Spinal cord (tissue), 10 donors: ENCODE results near the gene SMIM7. TPM values are rescaled to one million over a fixed set of nuclear protein-coding genes. Genes with fewer than 3 reads are reported as not detected.

ENCODE experiments used
- DNase-seq, 6 donors: peaks; one replicate each; pipeline versions ENCODE4 v3.0.0 to v3.0.0-alpha.2; 2013 to 2015; ENCODE audit warnings: low spot score in 6 of 6, low read depth in 4 of 6
- H3K27ac ChIP-seq: one replicate; pipeline ENCODE4 v1.5.1; 2013; ENCODE audit warnings: low read depth, low read length, control low read depth
- H3K27me3 ChIP-seq: one replicate; pipeline ENCODE4 v1.6.1; 2013; ENCODE audit warnings: low read length; ENCODE audit not compliant: control insufficient read depth, insufficient read depth
- H3K36me3 ChIP-seq: one replicate; pipeline ENCODE4 v1.6.1; 2013; ENCODE audit warnings: low read length; ENCODE audit not compliant: control insufficient read depth, insufficient read depth
- H3K4me1 ChIP-seq: one replicate; pipeline ENCODE4 v1.6.1; 2013; ENCODE audit warnings: low read length; ENCODE audit not compliant: control insufficient read depth, insufficient read depth
- H3K4me3 ChIP-seq: one replicate; pipeline ENCODE4 v1.5.1; 2013; ENCODE audit warnings: low read depth, low read length, control low read depth
- H3K9me3 ChIP-seq: one replicate; pipeline ENCODE4 v1.6.1; 2013; ENCODE audit warnings: low read length; ENCODE audit not compliant: control insufficient read depth, insufficient read depth
- WGBS: methylation state at CpG from one replicate; pipeline ENCODE4 v1.1.5; 2013; ENCODE audit warnings: missing lambda C conversion rate; ENCODE audit not compliant: insufficient coverage; 5-methylcytosine and 5-hydroxymethylcytosine counted together
- polyA plus RNA-seq, 2 donors: library from polyadenylated mRNA; unstranded; fragments of 120-200 nt; gene quantifications; one replicate each; pipeline ENCODE4 v1.2.1, GENCODE V29; 2013; ENCODE audit not compliant: insufficient read length in 2 of 2
- total RNA-seq, 2 donors: library from RNA; depleted of rRNA in 1 of 2; stranded (reverse); fragments of 120-200 nt in 1 of 2; fragments of >200 nt in 1 of 2; gene quantifications; one replicate each; pipeline versions ENCODE4 v1.2.3 to v1.2.4, GENCODE V29; 2013 to 2014
- donor health status: healthy.

The SMIM7 gene
- total and polyA plus RNA-seq, 4 donors: 70.9 to 127 (median 104) TPM

DNA sequence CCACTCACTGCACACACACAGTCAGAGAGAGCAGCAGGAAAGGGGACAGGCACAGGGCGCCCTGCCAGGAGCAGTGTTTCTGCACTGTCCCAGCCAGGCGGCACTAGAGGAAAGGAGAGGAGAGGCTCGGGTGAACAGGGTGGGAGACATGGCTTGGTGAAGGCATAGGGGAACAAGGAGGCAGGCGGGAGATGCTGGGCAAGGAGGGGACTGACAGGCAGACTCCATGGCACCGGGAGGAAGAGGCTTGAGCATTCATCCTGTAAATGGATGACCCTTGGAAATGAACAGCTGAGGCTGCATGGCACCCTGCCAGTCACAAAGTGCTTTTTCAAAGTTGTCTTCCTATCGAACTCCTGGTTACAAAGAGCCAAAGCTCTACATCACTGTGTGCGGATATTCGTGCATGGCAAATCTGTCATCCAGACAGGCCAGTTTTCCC, 54.4 kb downstream of the SMIM7 start:
- Histone ChIP-seq H3K9me3 (no peaks in the 10 kb centered on the region), H3K4me3 (no peak overlapping the region), H3K27ac (peak overlapping the region; percentile 62), H3K27me3 (no peaks in the 10 kb centered on the region), H3K4me1 (peaks cover 31% of the 10 kb centered on the region), H3K36me3 (peaks cover 13% of the 10 kb centered on the region)
- WGBS: 30% methylated on average over 8 of the region's 8 CpGs
- DNase-seq: peak in 3 of 6 donors; percentile 50 to 84 (median 62)

DNA sequence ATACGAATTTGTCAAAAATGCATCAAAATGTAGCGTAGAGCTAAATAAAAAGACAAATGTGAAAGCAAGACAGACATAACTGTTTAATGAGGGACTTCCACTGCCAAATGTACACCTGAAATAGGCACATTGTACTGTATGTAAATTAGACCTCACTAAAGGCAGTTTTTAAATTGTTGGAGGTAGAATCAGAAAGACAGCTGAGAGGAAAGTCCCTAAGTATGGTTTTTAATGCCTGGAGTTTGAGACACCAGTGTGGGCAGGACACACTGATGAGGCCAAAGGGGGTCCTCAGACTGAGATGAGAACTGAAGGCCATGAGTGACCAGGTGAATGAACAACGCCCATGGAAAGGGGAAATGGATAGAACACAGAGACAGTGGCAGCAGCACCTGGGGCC, 54.8 kb downstream of the SMIM7 start:
- no peak for DNase-seq
- peaks cover 13% of the 10 kb centered on the region for H3K36me3 ChIP-seq
- no peaks in the 10 kb centered on the region for H3K27me3 ChIP-seq
- no peak overlapping the region for H3K27ac ChIP-seq
- H3K9me3 ChIP-seq: no peaks in the 10 kb centered on the region
- H3K4me1 ChIP-seq: peaks cover 35% of the 10 kb centered on the region
- WGBS: 90% methylated on average over 3 of the region's 3 CpGs
- no peak overlapping the region for H3K4me3 ChIP-seq

DNA sequence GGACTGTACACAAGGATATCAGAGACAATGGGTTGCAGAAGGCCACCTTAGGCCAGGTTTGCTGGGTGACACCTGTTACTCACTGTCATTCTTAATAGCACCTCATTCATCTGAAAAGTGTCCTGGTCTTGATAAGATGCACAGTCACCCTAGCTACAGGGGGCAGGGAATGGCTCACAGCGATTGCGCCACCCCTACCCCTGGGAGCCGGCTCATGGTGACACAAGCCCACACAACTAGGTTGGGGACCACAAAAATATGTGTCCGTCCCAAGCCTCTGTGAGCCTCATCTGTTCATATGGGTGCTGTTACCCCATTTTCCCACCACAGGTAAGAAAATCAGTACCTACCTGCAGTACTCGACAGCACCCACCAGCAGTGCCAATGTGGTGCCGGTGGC, 55.3 kb downstream of the SMIM7 start:
- 95% methylated on average over 4 of the region's 6 CpGs for WGBS
- H3K27ac ChIP-seq: no peak overlapping the region
- H3K4me3 ChIP-seq: no peak overlapping the region
- peaks cover 15% of the 10 kb centered on the region for H3K36me3 ChIP-seq
- peaks cover 40% of the 10 kb centered on the region for H3K4me1 ChIP-seq
- no peaks in the 10 kb centered on the region for H3K27me3 ChIP-seq
- no peaks in the 10 kb centered on the region for H3K9me3 ChIP-seq
- DNase-seq: no peak

DNA sequence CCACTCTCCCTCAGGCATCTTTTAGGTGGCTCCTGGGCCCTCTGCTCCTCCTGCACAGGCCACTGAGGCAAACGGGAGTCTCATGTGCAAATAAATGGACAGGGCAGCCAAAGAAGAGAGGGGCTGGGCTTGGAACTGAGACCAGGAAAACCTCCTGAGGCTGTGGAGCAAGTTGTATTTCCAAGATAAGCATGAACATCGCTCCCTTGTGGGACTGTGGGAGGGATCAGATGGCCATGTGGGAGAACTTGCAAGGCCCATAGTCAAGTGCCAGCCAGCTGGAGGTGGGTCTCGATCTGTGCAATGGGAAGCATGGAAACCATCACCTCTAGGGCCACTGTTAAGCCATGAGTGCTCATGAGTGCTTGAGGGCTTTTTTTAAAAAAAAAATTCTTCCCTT, 56.9 kb downstream of the SMIM7 start:
- Histone ChIP-seq H3K36me3 (peaks cover 15% of the 10 kb centered on the region), H3K9me3 (no peaks in the 10 kb centered on the region), H3K4me1 (peaks cover 56% of the 10 kb centered on the region), H3K4me3 (no peak overlapping the region), H3K27me3 (no peaks in the 10 kb centered on the region), H3K27ac (no peak overlapping the region)
- 79% methylated on average over 3 of the region's 3 CpGs for WGBS
- no peak for DNase-seq

DNA sequence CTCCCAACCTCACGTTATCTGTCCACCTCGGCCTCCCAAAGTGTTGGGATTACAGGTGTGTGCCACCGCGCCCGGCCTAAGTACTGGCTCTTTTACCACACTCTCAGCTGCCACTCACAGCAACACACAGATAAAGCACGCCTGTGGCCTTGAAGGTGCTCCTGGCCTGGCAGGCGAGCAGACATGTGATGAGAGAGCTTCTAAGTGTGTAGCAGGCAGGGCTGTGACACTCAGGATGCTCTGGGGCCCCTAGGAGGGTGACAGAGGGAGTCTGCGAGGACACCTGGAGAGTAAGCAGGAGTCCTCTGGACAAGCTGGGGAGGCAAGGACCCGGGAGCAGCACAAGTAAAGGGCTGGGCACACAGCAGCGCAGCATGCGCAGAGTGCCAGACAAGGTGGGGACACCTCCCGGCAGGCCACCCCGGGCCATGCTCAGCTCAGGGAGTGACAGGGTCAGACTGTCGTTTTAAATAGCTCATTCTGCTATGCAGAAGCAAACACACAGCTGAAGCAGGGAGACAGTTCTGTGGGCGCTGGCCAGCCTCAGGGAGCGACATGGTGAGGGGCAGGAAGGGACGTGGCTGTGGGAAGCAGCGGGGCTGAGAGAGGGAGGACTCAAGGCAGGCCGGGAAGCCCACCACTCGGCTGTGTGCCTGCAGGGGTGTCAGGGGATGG, 58.4 kb downstream of the SMIM7 start:
- 93% methylated on average over 14 of the region's 20 CpGs for WGBS
- Histone ChIP-seq H3K27ac (no peak overlapping the region), H3K36me3 (peaks cover 11% of the 10 kb centered on the region), H3K9me3 (no peaks in the 10 kb centered on the region), H3K4me3 (no peak overlapping the region), H3K4me1 (peaks cover 52% of the 10 kb centered on the region), H3K27me3 (no peaks in the 10 kb centered on the region)
- no peak for DNase-seq

- Histone ChIP-seq H3K9me3 (no peaks in the 10 kb centered on the region), H3K27me3 (no peaks in the 10 kb centered on the region), H3K36me3 (peaks cover 11% of the 10 kb centered on the region), H3K4me1 (peaks cover 48% of the 10 kb centered on the region), H3K4me3 (no peak overlapping the region), H3K27ac (no peak overlapping the region)
- WGBS: 100% methylated on average over 5 of the region's 5 CpGs
- DNase-seq: no peak
Observed at GRCh38 chr19:16600824-16601223, 59.1 kb downstream of the SMIM7 start.

DNA sequence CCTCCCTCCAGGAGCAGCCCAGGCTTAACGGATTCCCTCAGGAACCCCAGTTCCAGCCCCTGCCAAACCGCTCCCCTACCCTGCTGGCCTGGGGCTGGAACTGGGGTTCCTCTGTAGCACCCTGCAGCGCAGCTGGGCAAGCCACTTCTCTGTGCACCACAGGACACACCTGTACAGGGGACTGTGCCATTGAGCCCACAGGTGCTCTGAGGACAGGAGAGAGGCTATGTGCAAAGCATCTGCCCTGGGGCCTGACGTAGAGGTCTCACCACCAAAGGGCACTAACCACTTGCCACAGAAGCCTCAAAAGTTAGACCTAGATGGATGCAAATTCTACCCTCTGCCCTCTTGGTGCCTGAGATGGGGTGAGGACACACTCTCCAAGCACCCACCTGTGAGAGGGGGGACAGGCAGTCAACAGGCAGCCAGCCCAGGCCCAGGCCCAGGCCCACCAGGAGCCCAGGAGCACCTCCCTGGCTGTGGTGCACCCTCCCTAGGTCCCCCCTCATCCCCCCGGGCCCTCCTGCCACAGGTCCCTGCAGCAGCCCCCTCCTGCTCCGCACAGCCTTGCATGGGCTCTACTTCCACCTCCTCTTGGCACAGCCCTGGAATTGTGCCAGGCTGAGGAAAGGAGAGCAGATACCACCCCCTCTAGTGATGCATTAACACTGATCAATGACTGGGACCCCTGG, 60.1 kb downstream of the SMIM7 start:
- Histone ChIP-seq H3K36me3 (peaks cover 11% of the 10 kb centered on the region), H3K4me1 (peaks cover 40% of the 10 kb centered on the region), H3K9me3 (no peaks in the 10 kb centered on the region), H3K27ac (no peak overlapping the region), H3K27me3 (no peaks in the 10 kb centered on the region), H3K4me3 (no peak overlapping the region)
- no peak for DNase-seq
- WGBS: 64% methylated on average over 5 of the region's 6 CpGs

GRCh38 chr19:16598848-16599247, 61.1 kb downstream of the SMIM7 start:
- WGBS: no CpG with 5 or more reads among the region's 4 CpGs
- H3K36me3 ChIP-seq: peaks cover 11% of the 10 kb centered on the region
- peaks cover 38% of the 10 kb centered on the region for H3K4me1 ChIP-seq
- DNase-seq: no peak
- no peaks in the 10 kb centered on the region for H3K9me3 ChIP-seq
- H3K27me3 ChIP-seq: no peaks in the 10 kb centered on the region
- H3K4me3 ChIP-seq: no peak overlapping the region
- H3K27ac ChIP-seq: peak overlapping the region; percentile 26

DNA sequence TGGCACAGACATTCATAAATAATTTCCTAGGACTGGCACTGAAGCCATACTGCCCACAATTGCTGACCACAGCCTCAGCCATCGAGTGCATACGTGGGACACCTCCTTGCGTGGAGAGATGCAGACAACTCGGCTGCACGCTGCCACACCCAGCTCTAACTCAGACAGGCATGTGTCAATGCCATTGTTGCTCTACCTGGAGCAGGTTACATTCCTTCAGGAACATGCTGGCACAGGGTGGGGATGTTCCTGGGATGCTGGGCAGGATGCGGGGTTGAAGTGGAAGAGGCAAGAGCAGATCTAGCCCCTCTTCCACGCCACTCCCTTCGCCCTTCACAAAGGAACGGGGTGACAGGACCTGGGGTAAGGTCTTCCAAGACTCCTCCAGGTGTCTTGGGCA, 63.5 kb downstream of the SMIM7 start:
- H3K36me3 ChIP-seq: peaks cover 6% of the 10 kb centered on the region
- no peak overlapping the region for H3K4me3 ChIP-seq
- no peaks in the 10 kb centered on the region for H3K27me3 ChIP-seq
- H3K27ac ChIP-seq: no peak overlapping the region
- WGBS: 96% methylated on average over 9 of the region's 9 CpGs
- DNase-seq: no peak
- no peaks in the 10 kb centered on the region for H3K9me3 ChIP-seq
- H3K4me1 ChIP-seq: peaks cover 37% of the 10 kb centered on the region
